GM18867 (cell line): Measurements from ENCODE around the gene KLHL29.
"Not testable (repeated sequence)": the region's sequence is repeated elsewhere in the genome, so short reads cannot be mapped to it uniquely, and the experiment has no call there.

Source experiments
- ATAC-seq: cut with Tn5 transposase; IDR thresholded peaks from one replicate; pipeline ENCODE4 v1.9.1; 2021; ENCODE audit warnings: mild to moderate bottlenecking, moderate library complexity; ENCODE audit not compliant: unreplicated experiment

KLHL29 gene

GRCh38 chr2:23384551-23385343 lies at the start of gene KLHL29:
TSS of gene KLHL29 (plus strand) at chr2:23385179. CDS start at chr2:23562197, 177,018 bp downstream.
- peak; percentile 71 for ATAC-seq

- no peak for ATAC-seq
Observed at GRCh38 chr2:23335550-23335949, 49.4 kb upstream of the KLHL29 start.

GRCh38 chr2:23342075-23342474 lies 42.9 kb upstream of the KLHL29 start:
- no peak for ATAC-seq

- ATAC-seq: peak; percentile 81
Observed at GRCh38 chr2:23346029-23346428, 39.0 kb upstream of the KLHL29 start.

GRCh38 chr2:23346781-23347180 lies 38.2 kb upstream of the KLHL29 start:
- no peak for ATAC-seq

- no peak for ATAC-seq
Observed at GRCh38 chr2:23347471-23348092, 37.4 kb upstream of the KLHL29 start.

GRCh38 chr2:23348093-23348481 lies 36.9 kb upstream of the KLHL29 start:
- not testable (repeated sequence) for ATAC-seq

GRCh38 chr2:23349508-23349907 lies 35.5 kb upstream of the KLHL29 start:
- ATAC-seq: no peak

GRCh38 chr2:23350041-23350791 lies 34.8 kb upstream of the KLHL29 start:
- ATAC-seq: no peak

GRCh38 chr2:23350792-23351355 lies 34.1 kb upstream of the KLHL29 start:
- ATAC-seq: no peak

- peak; percentile 89 for ATAC-seq
Observed at GRCh38 chr2:23351388-23352141, 33.4 kb upstream of the KLHL29 start.

- peak; percentile 68 for ATAC-seq
Observed at GRCh38 chr2:23354554-23354953, 30.4 kb upstream of the KLHL29 start.

- no peak for ATAC-seq
Observed at GRCh38 chr2:23355001-23355400, 30.0 kb upstream of the KLHL29 start.

GRCh38 chr2:23356711-23357110 lies 28.3 kb upstream of the KLHL29 start:
- no peak for ATAC-seq

GRCh38 chr2:23359631-23360567 lies 25.1 kb upstream of the KLHL29 start:
- ATAC-seq: no peak

- no peak for ATAC-seq
Observed at GRCh38 chr2:23360571-23361125, 24.3 kb upstream of the KLHL29 start.

GRCh38 chr2:23361152-23361551 lies 23.8 kb upstream of the KLHL29 start:
- ATAC-seq: no peak

- ATAC-seq: no peak
Observed at GRCh38 chr2:23363268-23363667, 21.7 kb upstream of the KLHL29 start.

GRCh38 chr2:23363831-23364230 lies 21.1 kb upstream of the KLHL29 start:
- no peak for ATAC-seq
